GM23338 (cell line): ENCODE data around the gene UBAP1L.

Experiments
- CREB1 ChIP-seq: fragments of 250-450 bp; sonication (Bioruptor Pico); IDR thresholded peaks from 2 replicates; pipeline ENCODE4 v1.5.0; 2020; ENCODE audit warnings: low read depth, mild to moderate bottlenecking, moderate library complexity
- ETS1 ChIP-seq: IDR thresholded peaks from 2 replicates; pipeline ENCODE4 v1.6.1; 2016; ENCODE audit warnings: antibody characterized with exemption
- EZH2 ChIP-seq: fragments of 200-600 bp; sonication (generic); IDR thresholded peaks from one replicate; pipeline ENCODE4 v1.8.0; 2017; ENCODE audit warnings: antibody characterized with exemption, mild to moderate bottlenecking, low read depth; ENCODE audit not compliant: unreplicated experiment
- EZH2phosphoT487 ChIP-seq: fragments of 200-600 bp; sonication (generic); IDR thresholded peaks from one replicate; pipeline ENCODE4 v1.8.1; 2018; ENCODE audit warnings: antibody characterized with exemption; ENCODE audit not compliant: unreplicated experiment
- JUNB ChIP-seq: IDR thresholded peaks from one replicate; pipeline ENCODE4 v1.6.1; 2016; ENCODE audit warnings: antibody characterized with exemption; ENCODE audit not compliant: unreplicated experiment
- NANOG ChIP-seq: IDR thresholded peaks from 2 replicates; pipeline ENCODE4 v1.6.1; 2016; ENCODE audit warnings: antibody characterized with exemption, borderline replicate concordance
- POLR2AphosphoS5 ChIP-seq: IDR thresholded peaks from 2 replicates; pipeline ENCODE4 v1.6.1; 2016; ENCODE audit warnings: antibody characterized with exemption, low read depth
- STAT1 ChIP-seq: IDR thresholded peaks from one replicate; pipeline ENCODE4 v1.6.1; 2016; ENCODE audit warnings: antibody characterized with exemption; ENCODE audit not compliant: unreplicated experiment
- ZNF114 ChIP-seq: fragments of 250-450 bp; sonication (Bioruptor Pico); IDR thresholded peaks from 2 replicates; pipeline ENCODE4 v1.5.0; 2020; ENCODE audit warnings: mild to moderate bottlenecking, moderate library complexity
- ZNF331 ChIP-seq: fragments of 250-450 bp; sonication (Bioruptor Pico); IDR thresholded peaks from 2 replicates; pipeline ENCODE4 v1.5.0; 2020; ENCODE audit warnings: low read depth, mild to moderate bottlenecking, moderate library complexity
- TF ChIP-seq, protein P1 (sequence below), 2 experiments: fragments of 200-600 bp in 1 of 2; sonication (generic) in 1 of 2; conservative IDR thresholded peaks; 2 replicates each; pipeline versions ENCODE4 v1.5.1 to v1.6.1; 2016 to 2017; ENCODE audit warnings: antibody characterized with exemption in 2 of 2, low read depth in 2 of 2, mild to moderate bottlenecking in 2 of 2, moderate library complexity in 1 of 2
- TF ChIP-seq, protein P2 (sequence below): IDR thresholded peaks from one replicate; pipeline ENCODE4 v1.6.1; 2018; ENCODE audit warnings: antibody characterized with exemption; ENCODE audit not compliant: unreplicated experiment
- TF ChIP-seq, protein P3 (sequence below): fragments of 250-450 bp; sonication (Bioruptor Pico); IDR thresholded peaks from 2 replicates; pipeline ENCODE4 v1.5.0; 2020; ENCODE audit warnings: mild to moderate bottlenecking, moderate library complexity

DNA sequence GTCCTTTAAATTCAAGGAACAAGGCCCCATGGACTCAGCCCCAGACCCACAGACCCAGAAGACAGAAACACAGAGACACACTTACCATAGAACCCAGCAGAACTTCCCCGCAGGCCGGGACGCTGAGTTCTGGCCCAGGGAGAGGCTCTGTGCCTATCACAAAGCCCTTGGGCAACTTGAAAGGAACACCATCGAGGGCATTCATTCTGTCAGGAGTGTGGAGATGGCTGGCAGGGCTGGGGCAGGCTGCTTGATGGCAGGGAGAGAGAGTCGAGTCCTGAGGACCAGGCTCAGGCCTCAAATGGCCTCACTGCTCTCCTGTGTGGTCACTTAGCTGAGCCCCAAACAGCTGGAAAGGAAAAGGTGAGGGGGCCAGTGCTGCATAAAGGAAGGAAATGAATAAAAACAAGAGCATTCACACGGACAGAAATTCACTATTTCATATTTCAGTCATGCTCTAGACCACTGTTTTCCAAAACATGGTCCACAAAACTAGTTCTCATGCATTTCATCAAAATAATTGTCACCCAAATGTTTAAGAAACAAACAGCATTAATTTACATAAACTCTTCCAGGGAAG lies 8.9 kb downstream of the UBAP1L start:
- TF ChIP-seq ETS1 (no peak), EZH2 (no peak), EZH2phosphoT487 (no peak), POLR2AphosphoS5 (no peak), JUNB (no peak), NANOG (no peak), CREB1 (CRISPR knock-in tag) (no peak), STAT1 (no peak), ZNF114 (CRISPR knock-in tag) (no peak), ZNF331 (no peak)
- TF ChIP-seq, protein P1, sequence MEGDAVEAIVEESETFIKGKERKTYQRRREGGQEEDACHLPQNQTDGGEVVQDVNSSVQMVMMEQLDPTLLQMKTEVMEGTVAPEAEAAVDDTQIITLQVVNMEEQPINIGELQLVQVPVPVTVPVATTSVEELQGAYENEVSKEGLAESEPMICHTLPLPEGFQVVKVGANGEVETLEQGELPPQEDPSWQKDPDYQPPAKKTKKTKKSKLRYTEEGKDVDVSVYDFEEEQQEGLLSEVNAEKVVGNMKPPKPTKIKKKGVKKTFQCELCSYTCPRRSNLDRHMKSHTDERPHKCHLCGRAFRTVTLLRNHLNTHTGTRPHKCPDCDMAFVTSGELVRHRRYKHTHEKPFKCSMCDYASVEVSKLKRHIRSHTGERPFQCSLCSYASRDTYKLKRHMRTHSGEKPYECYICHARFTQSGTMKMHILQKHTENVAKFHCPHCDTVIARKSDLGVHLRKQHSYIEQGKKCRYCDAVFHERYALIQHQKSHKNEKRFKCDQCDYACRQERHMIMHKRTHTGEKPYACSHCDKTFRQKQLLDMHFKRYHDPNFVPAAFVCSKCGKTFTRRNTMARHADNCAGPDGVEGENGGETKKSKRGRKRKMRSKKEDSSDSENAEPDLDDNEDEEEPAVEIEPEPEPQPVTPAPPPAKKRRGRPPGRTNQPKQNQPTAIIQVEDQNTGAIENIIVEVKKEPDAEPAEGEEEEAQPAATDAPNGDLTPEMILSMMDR (conservative IDR thresholded peaks at IDR 0.05; ENCODE audit: low read depth in 2 of 2), result no peak
- TF ChIP-seq, protein P2, sequence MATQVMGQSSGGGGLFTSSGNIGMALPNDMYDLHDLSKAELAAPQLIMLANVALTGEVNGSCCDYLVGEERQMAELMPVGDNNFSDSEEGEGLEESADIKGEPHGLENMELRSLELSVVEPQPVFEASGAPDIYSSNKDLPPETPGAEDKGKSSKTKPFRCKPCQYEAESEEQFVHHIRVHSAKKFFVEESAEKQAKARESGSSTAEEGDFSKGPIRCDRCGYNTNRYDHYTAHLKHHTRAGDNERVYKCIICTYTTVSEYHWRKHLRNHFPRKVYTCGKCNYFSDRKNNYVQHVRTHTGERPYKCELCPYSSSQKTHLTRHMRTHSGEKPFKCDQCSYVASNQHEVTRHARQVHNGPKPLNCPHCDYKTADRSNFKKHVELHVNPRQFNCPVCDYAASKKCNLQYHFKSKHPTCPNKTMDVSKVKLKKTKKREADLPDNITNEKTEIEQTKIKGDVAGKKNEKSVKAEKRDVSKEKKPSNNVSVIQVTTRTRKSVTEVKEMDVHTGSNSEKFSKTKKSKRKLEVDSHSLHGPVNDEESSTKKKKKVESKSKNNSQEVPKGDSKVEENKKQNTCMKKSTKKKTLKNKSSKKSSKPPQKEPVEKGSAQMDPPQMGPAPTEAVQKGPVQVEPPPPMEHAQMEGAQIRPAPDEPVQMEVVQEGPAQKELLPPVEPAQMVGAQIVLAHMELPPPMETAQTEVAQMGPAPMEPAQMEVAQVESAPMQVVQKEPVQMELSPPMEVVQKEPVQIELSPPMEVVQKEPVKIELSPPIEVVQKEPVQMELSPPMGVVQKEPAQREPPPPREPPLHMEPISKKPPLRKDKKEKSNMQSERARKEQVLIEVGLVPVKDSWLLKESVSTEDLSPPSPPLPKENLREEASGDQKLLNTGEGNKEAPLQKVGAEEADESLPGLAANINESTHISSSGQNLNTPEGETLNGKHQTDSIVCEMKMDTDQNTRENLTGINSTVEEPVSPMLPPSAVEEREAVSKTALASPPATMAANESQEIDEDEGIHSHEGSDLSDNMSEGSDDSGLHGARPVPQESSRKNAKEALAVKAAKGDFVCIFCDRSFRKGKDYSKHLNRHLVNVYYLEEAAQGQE, result no peak
- TF ChIP-seq, protein P3, sequence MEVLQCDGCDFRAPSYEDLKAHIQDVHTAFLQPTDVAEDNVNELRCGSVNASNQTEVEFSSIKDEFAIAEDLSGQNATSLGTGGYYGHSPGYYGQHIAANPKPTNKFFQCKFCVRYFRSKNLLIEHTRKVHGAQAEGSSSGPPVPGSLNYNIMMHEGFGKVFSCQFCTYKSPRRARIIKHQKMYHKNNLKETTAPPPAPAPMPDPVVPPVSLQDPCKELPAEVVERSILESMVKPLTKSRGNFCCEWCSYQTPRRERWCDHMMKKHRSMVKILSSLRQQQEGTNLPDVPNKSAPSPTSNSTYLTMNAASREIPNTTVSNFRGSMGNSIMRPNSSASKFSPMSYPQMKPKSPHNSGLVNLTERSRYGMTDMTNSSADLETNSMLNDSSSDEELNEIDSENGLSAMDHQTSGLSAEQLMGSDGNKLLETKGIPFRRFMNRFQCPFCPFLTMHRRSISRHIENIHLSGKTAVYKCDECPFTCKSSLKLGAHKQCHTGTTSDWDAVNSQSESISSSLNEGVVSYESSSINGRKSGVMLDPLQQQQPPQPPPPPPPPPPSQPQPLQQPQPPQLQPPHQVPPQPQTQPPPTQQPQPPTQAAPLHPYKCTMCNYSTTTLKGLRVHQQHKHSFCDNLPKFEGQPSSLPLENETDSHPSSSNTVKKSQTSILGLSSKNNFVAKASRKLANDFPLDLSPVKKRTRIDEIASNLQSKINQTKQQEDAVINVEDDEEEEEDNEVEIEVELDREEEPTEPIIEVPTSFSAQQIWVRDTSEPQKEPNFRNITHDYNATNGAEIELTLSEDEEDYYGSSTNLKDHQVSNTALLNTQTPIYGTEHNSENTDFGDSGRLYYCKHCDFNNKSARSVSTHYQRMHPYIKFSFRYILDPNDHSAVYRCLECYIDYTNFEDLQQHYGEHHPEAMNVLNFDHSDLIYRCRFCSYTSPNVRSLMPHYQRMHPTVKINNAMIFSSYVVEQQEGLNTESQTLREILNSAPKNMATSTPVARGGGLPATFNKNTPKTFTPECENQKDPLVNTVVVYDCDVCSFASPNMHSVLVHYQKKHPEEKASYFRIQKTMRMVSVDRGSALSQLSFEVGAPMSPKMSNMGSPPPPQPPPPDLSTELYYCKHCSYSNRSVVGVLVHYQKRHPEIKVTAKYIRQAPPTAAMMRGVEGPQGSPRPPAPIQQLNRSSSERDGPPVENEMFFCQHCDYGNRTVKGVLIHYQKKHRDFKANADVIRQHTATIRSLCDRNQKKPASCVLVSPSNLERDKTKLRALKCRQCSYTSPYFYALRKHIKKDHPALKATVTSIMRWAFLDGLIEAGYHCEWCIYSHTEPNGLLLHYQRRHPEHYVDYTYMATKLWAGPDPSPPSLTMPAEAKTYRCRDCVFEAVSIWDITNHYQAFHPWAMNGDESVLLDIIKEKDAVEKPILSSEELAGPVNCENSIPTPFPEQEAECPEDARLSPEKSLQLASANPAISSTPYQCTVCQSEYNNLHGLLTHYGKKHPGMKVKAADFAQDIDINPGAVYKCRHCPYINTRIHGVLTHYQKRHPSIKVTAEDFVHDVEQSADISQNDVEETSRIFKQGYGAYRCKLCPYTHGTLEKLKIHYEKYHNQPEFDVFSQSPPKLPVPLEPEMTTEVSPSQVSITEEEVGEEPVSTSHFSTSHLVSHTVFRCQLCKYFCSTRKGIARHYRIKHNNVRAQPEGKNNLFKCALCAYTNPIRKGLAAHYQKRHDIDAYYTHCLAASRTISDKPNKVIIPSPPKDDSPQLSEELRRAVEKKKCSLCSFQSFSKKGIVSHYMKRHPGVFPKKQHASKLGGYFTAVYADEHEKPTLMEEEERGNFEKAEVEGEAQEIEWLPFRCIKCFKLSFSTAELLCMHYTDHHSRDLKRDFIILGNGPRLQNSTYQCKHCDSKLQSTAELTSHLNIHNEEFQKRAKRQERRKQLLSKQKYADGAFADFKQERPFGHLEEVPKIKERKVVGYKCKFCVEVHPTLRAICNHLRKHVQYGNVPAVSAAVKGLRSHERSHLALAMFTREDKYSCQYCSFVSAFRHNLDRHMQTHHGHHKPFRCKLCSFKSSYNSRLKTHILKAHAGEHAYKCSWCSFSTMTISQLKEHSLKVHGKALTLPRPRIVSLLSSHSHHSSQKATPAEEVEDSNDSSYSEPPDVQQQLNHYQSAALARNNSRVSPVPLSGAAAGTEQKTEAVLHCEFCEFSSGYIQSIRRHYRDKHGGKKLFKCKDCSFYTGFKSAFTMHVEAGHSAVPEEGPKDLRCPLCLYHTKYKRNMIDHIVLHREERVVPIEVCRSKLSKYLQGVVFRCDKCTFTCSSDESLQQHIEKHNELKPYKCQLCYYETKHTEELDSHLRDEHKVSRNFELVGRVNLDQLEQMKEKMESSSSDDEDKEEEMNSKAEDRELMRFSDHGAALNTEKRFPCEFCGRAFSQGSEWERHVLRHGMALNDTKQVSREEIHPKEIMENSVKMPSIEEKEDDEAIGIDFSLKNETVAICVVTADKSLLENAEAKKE (CRISPR knock-in tag), result no peak
